Measurements from ENCODE around the gene RFX2.

DNA sequence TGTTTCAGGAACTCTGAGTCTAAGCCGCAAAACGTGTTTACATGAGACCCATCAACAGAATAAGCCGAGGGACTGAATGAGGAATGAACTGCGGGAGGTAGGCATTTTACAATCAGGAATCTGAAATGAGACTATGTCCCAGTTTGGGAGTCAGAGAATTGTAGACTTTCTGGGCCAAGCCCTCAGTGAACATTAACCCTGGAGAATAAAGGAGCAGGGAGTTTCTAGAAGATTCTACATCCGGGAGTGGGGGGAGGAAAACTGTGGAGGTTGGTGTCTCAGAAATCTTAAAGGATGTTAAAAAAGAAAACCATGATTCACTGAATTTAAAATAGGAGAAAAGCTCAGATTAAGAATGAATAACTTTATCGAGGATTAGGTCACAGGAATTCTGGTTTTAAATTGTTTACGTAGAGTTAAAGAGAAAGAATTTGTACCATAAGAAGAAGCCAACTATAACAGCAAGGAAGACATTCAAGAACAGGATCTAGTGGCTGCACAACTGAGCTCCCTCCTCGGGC, 18.5 kb downstream of the RFX2 start:
- TF ChIP-seq, protein P1, sequence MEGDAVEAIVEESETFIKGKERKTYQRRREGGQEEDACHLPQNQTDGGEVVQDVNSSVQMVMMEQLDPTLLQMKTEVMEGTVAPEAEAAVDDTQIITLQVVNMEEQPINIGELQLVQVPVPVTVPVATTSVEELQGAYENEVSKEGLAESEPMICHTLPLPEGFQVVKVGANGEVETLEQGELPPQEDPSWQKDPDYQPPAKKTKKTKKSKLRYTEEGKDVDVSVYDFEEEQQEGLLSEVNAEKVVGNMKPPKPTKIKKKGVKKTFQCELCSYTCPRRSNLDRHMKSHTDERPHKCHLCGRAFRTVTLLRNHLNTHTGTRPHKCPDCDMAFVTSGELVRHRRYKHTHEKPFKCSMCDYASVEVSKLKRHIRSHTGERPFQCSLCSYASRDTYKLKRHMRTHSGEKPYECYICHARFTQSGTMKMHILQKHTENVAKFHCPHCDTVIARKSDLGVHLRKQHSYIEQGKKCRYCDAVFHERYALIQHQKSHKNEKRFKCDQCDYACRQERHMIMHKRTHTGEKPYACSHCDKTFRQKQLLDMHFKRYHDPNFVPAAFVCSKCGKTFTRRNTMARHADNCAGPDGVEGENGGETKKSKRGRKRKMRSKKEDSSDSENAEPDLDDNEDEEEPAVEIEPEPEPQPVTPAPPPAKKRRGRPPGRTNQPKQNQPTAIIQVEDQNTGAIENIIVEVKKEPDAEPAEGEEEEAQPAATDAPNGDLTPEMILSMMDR (IDR thresholded peaks at IDR 0.05), result no peak
- no peak for TF ChIP-seq EZH2 (IDR thresholded peaks at IDR 0.05)
